ENCODE results near the gene TMEM86A. TPM values are rescaled to one million over a fixed set of nuclear protein-coding genes. Genes with fewer than 3 reads are reported as not detected.
"Not testable (repeated sequence)": the region's sequence is repeated elsewhere in the genome, so short reads cannot be mapped to it uniquely, and the experiment has no call there.

The TMEM86A gene
- total and polyA plus RNA-seq, 2 of the 8 experiments (the other 6 are each of a cell fraction or from before 2014, with no cell fraction given): 1.5 to 1.7 TPM

GRCh38 chr11:18681949-18682348, 16.6 kb upstream of the TMEM86A start:
- H2BK12ac ChIP-seq (ENCODE audit: low read depth, low read length); H2BK120ac ChIP-seq (replicated peaks; ENCODE audit: low read depth, low read length); H3K27me3 ChIP-seq (replicated peaks in 1 of 4; ENCODE audit: control insufficient read depth in 3 of 4, extremely low read depth in 1 of 4, insufficient read depth in 3 of 4, low read length in 3 of 4); H4K20me1 ChIP-seq (replicated peaks in 1 of 2; ENCODE audit: control insufficient read depth in 1 of 2, insufficient read depth in 2 of 2, low read length in 2 of 2); H3K23ac ChIP-seq (ENCODE audit: insufficient read length); H4K8ac ChIP-seq (ENCODE audit: extremely low read depth, insufficient read depth, low read length); DNase-seq (ENCODE audit: low read depth in 1 of 2, low spot score in 2 of 2); H3K4me2 ChIP-seq (ENCODE audit: insufficient read depth in 1 of 2, low read depth in 2 of 2, low read length in 2 of 2); H2BK5ac ChIP-seq (ENCODE audit: low read depth, low read length); H3K14ac ChIP-seq (ENCODE audit: insufficient read length); H3K4me1 ChIP-seq (replicated peaks in 1 of 4; ENCODE audit: control insufficient read depth in 3 of 4, insufficient read depth in 4 of 4, low read length in 3 of 4); H3K79me2 ChIP-seq (ENCODE audit: control insufficient read depth in 1 of 2, insufficient read depth in 2 of 2, low read length in 2 of 2); H3K4me3 ChIP-seq (ENCODE audit: extremely low read depth in 1 of 4, insufficient read depth in 2 of 4, low read depth in 3 of 4, low read length in 4 of 4); H3K56ac ChIP-seq (replicated peaks; ENCODE audit: insufficient read length, low read depth, low read length); H3K18ac ChIP-seq (ENCODE audit: extremely low read depth, low read length); H2BK15ac ChIP-seq (ENCODE audit: low read length); H4K91ac ChIP-seq (replicated peaks; ENCODE audit: insufficient read length, low read length); H3K9ac ChIP-seq (replicated peaks in 1 of 4; ENCODE audit: extremely low read depth in 1 of 4, low read depth in 3 of 4, low read length in 3 of 4); H2BK20ac ChIP-seq (ENCODE audit: low read length); H2AK5ac ChIP-seq (ENCODE audit: low read depth, low read length); H3K23me2 ChIP-seq (ENCODE audit: low read depth, low read length); POLR2A ChIA-PET (ENCODE audit: partially characterized antibody); H3K27ac ChIP-seq (ENCODE audit: low read depth, low read length); H3K9me3 ChIP-seq (ENCODE audit: insufficient read depth in 2 of 2, low read depth in 1 of 2, low read length in 1 of 2); H3K36me3 ChIP-seq (ENCODE audit: control insufficient read depth in 2 of 4, insufficient read depth in 4 of 4, low read length in 3 of 4); H4K5ac ChIP-seq (ENCODE audit: insufficient read length, low read depth, low read length); H3K4ac ChIP-seq (replicated peaks; ENCODE audit: insufficient read length, low read depth, low read length); H2AFZ ChIP-seq (ENCODE audit: low read length); H3K79me1 ChIP-seq (ENCODE audit: low read depth, low read length); FAIRE-seq: not testable (repeated sequence)
- WGBS, 2 experiments (ENCODE audit: extremely low coverage in 1 of 2, insufficient coverage in 1 of 2, insufficient read length in 1 of 2, insufficient replicate concordance in 2 of 2, low coverage in 1 of 2, low lambda C conversion rate in 2 of 2, missing lambda C conversion rate in 1 of 2): 89% methylated on average over 1 of the region's 1 CpG; no CpG with 5 or more reads in 1 of the 2 experiments
- CTCF ChIA-PET (ENCODE audit: partially characterized antibody): interaction anchor here (0.6 to 1.7 kb wide), 5 partner anchors 10 to 83 kb away, joined by 3 to 5 read pairs (median 4); no protein-coding TSS in a partner anchor
